Endometrial microvascular endothelial cells (primary cell): ENCODE measurements around the gene CDC14A. TPM values are rescaled to one million over a fixed set of nuclear protein-coding genes. Genes with fewer than 3 reads are reported as not detected.

Source experiments
- in situ Hi-C: cut with HindIII; loops from 2 replicates; pipeline ENCODE4 v1.10.0; 2017; ENCODE audit warnings: low sequenced_read_pairs, low pct_unique_long_range_greater_than_20kb; ENCODE audit errors: inconsistent ontology term
- total RNA-seq: library from RNA; depleted of rRNA; stranded (reverse); fragments of >200 nt; gene quantifications from one replicate; pipeline ENCODE4 v1.2.3, GENCODE V29; 2015; ENCODE audit errors: inconsistent ontology term

Gene CDC14A
- total RNA-seq, 1 donor from 2014 or later = 10.0 TPM

DNA sequence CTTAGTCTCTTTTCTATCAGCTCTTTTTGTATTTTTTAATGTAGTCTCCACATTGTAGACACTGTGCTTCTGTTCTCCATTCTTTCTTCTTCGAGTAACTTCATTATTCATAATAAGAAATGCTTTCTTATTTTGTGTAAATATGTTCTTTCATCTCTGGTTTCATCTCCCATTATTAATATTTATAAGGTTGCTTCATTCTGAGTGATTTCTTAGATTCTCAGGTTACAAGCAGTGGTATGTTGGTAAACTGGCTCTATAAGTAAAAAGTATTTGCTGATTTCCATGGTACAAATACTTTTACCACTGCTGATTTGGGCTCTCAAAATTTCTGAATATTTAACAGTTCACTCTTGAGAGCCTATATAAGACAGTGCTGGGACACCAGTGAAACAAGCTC lies 81.3 kb downstream of the CDC14A start:
- in situ Hi-C loops = no loop called here

DNA sequence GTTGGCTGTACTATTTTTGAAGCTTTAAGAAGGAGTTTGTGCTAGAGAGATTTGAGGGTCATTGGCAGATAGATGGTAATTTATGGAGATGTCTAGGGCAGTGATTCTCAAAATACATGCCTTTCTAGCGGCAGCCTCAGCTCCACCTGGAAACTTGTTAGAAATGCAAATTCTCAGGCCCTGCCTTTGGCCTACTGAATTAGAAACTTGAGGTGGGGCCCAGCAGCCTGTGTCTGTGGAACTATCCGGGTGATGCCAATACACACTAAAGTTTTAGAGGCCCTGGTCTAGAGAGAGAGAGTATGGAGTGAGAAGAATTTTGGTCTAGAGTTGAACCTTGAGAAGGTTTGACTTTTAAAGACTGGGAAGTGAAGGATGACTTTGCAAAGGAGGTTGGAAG lies 82.5 kb downstream of the CDC14A start:
- in situ Hi-C loops = no loop called here

DNA sequence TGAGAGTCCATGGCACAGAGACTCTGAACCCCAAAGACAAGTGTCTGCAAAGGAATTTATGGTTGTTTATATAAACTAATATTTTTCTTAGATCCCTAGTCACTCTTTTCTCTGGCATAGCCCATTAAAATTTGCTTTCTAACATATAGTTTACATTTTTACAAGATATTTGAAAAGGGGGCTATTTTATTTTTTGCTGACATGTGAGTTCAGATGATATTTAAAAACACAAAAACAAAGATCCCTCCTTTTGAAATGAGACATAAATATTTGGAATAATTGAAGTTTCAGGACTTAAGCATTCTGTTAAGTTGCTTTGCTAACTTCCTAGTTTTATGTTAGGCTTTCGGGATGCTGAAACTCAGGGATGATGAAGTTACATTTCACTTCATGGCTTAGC lies 86.1 kb downstream of the CDC14A start:
- in situ Hi-C loops = no loop called here

DNA sequence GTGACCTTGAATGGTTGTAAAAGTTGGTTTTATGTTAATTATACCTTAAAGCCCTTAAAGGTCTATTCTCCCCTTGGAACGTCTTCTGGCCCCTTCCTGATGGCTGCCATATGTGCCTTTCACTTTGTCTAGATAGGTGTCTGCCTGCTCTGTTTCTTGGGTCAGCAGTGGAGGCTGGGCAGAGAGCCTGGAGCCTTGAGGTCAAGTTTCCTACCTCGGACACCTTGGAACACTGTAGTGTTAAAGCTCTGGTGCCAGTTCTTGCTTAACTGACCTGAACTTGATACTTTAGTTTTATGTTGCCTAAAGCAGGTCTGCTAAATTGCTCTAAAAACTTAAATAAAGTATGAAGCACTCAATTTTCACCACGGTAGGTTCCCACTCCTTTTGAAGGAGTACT lies 86.5 kb downstream of the CDC14A start:
- in situ Hi-C loops = no loop called here

DNA sequence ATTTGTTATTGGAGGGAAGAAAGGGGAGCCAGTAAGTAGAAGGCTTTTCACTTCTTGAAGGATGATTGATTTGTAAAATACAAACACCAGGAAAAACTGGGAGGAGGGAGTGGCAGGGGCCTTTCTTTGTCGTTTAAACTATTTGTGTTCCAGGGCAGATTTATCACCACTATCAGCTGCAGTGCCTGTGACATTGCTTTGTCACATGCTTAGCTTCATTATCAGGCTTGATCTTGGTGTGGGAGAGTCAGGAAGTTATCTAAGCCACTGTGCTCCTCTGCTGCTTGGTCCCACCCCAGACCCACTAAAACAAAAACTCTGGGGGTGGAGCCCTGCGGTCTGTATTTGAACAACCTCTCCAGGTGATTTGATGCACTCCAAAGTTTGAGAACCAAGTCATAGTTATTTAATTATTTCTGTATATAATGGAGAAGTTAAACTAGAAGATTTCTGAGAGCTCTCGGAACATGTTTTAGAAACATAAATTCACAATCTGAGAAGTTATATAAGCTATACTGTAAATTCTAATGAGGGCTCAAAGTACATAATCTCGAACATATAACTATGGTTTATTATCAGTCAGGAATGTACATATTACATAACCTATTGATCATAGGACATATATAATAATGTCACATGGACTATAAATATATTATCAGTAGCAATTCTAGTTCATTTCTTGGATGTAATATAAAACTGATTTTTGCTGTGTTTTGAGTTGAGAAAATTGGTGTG lies 87.9 kb downstream of the CDC14A start:
- in situ Hi-C loops = no loop called here

DNA sequence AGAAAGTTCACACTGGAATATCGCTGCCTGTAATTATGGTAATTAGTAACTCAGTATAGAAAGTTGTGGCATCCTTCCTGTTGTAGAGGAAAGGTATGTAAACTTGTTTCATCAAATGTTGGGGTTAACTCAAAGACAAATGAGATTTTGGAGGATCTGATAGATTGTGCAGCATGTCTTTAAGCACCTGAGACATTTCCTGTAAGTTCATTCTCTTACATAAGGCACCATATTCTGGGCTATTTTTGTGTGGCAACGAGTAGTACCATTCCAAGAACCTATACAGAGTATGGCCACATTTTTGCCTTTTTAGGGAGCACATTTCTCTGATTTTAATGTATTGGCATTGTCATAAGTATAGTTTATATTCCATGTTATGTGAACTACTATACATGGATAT lies 88.8 kb downstream of the CDC14A start:
- in situ Hi-C loops = no loop called here

DNA sequence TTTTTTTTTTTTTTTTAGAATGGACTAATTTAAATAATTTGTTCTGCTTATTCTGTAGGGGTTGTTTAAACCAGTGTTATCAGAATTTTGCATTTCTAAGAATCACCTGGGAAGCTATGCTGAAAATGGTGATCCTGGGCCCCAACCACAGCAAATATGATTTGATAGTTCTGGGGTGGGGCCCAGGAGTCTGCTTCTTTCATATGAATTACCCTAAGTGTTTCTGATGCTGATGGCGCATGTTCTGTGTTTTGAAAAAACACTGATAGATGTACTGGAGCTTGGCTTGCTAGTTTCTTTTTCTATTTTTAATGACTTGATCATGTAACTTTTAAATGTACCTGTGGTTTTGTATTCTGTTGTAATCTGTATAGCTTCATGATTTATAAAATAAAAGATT lies 89.3 kb downstream of the CDC14A start:
- in situ Hi-C loops = no loop called here

DNA sequence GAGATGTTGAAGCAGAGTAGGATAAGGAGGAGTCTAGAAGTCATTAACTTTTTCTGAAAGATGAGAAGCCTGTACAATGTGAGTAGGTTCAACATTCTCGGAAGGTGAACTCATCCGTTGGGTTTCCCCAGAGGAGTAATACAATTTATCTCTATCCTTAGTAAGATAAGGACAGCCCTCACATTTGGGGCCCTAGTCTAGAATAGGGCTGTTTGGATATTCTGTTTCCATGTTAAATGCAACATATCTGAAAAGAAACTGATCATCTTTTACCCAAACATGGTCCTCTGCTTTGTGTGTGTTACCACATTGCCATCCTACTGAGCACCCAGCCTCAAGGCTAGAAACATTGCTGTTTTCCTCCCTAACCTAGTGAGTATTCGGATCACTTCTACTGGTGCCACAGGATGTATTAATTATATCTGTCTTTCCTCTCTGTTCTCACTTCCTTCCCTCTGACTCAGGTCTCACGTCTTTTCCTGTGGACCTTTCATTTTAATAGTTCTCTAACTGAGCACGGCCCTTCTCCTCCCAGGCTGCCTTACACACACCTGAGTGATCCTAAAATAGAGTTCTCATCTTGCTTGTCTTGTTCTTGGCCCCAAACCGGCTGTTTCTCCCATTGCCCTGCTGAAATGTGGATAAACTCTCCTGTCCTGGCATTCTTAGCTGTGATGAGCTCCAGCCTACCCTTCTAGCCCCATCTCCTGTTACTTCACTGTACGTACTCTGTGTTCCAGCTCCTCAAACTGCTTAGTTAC lies 91.7 kb downstream of the CDC14A start:
- in situ Hi-C loops = no loop called here

DNA sequence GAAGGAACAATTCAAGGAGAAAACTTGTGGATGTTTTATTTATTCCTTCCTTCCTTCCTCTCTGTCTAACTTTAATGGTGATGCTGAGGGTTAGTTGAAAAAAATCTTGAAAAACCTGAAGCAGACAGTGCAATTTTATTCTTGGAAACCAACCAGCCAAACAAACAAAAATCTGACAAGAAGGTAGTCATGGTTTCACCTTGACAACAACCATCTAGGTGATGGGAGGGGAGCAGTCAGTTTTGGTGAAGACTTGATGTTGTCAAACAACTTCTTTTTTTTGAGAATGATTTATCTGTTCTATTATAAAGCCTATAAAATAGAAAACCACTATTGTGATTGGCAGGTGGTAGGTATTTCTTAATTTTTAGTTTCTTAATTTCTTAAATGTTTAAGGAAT lies 93.3 kb downstream of the CDC14A start:
- in situ Hi-C loops = no loop called here

DNA sequence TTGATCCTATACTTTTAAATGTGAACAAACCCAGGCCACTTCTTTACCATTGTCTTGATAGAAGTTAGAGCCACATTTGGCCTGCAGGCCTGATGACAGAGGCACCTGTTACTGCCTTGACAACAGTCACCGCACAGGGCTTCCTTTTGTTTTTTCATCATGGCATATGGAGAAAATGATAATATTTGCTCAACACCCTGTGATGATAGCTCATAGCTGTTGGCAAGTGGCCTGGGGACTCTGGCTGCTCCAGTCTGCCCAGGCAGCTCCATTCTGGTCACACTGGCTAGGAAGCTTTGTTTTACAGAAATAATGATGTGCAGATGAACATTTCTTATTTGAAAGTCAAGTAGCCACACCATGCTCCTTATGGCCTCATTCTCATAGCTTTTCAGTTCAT lies 96.1 kb downstream of the CDC14A start:
- in situ Hi-C loops = no loop called here

DNA sequence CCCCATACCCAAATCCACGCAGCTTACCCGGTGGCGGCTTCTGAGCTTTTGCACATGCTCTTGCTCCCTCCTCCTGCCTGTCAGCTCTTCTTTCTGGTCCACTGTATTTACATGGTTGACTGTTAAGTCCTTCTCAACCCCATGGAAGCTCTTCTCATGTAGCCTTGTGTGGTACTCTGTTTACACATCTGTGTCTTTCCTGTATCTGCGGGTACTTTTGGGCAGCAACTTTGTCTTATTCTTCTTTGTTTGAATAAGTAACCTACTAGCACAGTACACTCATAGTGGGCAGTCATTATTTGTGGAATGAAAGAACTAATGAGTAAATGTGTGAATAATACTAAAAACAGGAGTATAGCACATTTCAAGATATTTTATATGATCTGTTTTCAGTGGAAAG lies 97.2 kb downstream of the CDC14A start:
- in situ Hi-C loops = no loop called here

DNA sequence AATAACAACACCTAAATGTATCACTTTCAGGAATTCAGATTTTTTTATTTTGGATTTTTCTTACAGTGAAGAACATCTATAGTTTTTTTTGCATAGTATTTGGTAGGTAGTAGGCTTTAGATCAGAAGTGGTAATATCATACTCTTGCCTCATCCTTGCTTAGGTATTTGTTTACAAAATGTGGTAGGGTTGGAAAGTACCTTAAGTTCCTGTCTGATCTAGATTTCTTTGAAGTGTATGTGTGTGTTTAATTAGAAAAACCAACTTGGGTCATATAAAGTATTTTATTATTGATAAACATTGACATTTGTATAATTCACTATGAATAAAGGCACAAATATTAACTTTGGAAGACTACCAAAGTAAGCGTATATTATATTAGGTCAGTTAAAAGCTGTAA lies 100.3 kb downstream of the CDC14A start:
- in situ Hi-C loops = loop anchor here (25.0 kb wide), 1 partner anchor 410 kb away; no protein-coding TSS in a partner anchor

DNA sequence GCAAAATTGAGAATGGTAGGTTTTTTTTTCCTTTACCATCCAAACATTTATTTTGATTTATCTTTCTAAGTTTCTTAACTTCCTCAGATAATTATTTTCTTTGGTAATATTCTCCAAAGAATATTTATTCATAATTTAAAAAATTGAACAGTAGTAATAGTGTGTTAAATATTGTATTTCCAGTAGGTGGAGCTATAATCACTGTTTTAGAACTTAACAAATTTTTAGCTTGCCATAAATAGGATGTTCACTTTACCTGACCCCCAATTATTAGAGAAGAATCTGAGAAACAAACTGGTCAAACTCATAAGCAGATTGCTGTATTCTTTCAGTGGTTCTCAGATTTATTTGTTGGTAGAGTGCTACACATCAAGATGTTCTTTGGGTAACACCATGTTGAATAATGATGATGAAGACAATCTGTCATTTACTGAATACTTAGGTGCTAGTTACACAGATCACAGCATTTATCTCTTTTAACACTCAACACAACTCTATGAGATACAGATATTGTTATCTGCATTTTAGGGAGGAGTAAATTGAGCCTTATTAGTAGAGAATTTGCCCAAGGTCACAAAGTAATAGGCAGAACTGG lies 103.3 kb downstream of the CDC14A start:
- in situ Hi-C loops = loop anchor here (25.0 kb wide), 1 partner anchor 407 kb away; no protein-coding TSS in a partner anchor

DNA sequence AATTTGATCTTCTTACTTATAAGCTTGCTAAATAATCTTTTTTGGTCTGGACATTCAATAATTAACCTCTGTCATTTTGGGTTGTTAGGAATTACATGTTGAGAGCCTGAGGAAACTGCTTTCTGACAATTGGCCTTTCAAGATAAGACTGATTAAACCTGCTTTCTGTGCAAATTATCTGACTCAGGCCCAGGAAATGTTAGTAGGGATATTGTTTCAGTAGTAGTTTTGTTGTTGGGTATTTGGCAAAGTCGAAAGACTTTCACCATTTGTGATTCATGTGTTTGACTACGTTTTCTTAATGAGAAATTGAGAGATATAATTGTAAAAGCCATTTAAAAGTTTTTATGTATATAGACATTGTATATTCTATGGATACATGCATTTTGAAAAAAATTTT lies 104.6 kb downstream of the CDC14A start:
- in situ Hi-C loops = loop anchor here (25.0 kb wide), 1 partner anchor 405 kb away; no protein-coding TSS in a partner anchor

DNA sequence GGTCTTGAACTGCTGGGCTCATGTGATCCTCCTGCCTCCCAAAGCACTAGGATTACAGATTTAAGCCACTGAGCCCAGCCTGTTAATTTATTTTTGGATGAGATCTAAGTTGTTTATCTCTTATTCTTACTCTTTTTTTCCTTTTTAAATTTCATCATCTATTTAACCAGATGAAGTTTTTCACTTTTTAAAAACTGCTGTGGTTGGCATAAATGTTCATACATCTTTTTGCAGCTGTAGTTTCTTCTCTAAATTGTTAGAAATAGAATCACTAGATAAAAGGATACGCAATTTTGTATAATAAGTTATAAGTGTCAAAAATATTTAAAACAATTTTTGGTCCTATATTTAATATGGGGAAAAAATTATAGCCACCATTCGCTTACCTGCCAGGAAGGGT lies 105.4 kb downstream of the CDC14A start:
- in situ Hi-C loops = loop anchor here (25.0 kb wide), 1 partner anchor 405 kb away; no protein-coding TSS in a partner anchor

DNA sequence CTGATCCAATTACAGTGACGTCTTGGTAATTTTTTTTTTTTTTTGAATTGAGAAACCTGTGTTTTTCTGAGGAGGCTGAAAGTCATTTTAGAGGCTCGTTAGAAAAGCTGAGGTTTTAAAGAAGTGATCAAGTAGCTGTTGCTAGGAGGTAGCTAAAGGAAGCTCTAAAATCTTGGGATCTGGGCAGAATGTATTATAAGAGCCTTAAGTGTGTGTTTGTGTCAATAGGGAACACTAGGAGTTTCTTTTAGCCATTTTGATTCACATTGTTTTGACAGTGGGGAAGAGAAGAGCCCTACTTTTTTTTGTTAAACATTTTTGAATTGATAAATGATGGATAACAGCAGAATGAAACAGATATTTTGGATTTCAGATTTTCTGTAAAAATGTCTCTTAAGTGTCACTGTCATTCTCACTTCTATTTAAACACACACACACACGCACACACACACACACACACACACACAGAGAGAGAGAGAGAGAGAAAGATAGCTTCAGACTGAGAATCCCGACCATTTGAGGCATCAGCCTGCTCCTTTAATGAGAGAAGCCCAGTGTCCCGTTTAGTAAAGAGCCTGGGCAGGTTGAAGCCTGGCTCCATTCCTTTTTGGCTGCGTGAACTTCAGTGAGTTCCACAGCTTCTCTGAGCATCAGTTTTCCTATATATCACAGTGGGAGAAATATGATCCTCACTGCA lies 106.5 kb downstream of the CDC14A start:
- in situ Hi-C loops = loop anchor here (25.0 kb wide), 1 partner anchor 403 kb away; no protein-coding TSS in a partner anchor

DNA sequence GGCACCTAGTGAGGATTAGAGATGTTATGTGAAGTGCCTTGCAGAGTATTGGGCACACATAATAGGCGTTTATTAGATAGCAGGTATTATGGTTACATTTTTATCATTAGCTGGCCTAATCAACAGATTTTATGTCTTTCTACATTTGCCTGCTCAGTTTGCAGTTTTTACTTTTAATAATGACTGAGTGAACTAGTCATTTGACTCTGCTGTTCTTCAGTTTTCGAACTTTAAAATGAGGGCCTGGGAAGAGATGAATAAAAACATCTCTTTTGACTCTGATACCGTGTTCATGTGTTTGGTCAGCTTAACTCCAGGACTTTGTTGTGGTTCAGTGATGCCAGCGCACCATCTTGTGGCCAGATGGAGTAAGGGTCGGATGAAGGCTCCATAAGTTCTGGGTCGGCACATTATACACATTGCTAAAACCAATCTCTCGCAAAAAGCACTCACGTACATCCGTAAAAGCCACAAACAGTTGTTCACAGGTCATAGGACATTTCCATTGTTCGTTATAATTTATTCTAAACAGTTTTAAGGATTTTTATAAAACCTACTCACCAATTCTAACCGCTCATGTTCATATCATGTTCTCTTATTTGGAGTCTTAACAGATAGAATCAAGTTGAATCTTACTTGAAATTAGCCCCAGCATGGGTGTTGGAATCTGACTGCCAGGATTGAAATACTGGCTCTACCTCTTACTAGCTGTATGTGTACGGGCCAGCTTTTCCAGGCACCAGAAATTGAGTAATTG lies 107.2 kb downstream of the CDC14A start:
- in situ Hi-C loops = loop anchor here (25.0 kb wide), 1 partner anchor 403 kb away; no protein-coding TSS in a partner anchor

DNA sequence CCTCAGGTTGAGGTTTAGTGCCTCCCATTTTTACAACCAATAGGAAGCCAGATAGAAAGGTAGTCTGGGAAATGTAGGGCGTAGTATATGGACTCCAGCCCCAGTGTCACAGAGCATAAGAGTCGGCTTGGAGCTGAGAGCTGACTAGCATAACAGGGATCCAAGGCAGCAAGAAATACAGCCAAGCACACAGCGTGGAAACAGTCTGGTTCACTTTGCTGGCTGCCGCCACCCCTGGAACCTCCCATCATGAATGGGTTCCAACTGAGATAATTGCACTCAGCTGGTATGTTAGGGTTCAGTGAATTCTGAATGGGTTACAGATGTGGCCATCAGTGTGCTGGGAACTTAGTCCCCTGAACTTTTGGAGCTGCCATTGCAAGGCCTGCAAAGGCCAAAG lies 108.9 kb downstream of the CDC14A start:
- in situ Hi-C loops = loop anchor here (25.0 kb wide), 1 partner anchor 401 kb away; no protein-coding TSS in a partner anchor
